Islet precursor cell (in vitro differentiated cells): ENCODE data around the gene ACTN4.

ENCODE experiments used
- DNase-seq: peaks from one replicate; pipeline ENCODE4 v3.0.0-alpha.2; 2018

Gene ACTN4

GRCh38 chr19:38679839-38680238 lies 32.4 kb downstream of the ACTN4 start:
- no peak for DNase-seq

DNA sequence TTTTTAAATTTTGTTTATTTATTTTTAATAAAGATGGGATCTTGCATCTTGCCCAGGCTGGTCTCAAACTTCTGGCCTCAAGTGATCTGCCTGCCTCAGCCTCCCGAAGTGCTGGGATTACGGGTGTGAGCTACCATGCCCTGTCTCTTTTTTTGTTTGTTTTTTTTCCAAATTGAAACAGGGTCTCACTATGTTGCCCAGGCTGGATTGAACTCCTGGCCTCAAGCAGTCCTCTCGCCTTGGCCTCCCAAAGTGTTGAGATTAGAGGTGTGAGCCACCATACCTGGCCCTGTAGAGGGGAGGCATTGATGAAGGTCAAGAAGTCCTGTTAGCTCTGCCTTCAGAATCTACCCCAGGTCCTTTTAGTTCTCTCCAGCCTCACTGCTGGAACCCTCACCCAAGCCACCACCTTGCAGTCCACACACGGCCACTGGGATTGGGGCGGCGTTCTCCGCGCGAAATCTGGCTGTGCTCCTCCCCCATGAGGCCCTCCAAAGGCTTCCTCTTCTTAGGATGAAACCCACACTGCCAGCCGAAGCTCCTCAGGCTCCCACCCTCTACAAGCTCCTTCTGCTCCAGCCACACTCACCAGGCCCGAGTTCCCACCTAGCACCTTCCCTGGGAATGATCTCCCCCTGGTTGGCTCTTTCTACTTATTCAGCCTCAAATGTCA lies 34.9 kb downstream of the ACTN4 start:
- no peak for DNase-seq

DNA sequence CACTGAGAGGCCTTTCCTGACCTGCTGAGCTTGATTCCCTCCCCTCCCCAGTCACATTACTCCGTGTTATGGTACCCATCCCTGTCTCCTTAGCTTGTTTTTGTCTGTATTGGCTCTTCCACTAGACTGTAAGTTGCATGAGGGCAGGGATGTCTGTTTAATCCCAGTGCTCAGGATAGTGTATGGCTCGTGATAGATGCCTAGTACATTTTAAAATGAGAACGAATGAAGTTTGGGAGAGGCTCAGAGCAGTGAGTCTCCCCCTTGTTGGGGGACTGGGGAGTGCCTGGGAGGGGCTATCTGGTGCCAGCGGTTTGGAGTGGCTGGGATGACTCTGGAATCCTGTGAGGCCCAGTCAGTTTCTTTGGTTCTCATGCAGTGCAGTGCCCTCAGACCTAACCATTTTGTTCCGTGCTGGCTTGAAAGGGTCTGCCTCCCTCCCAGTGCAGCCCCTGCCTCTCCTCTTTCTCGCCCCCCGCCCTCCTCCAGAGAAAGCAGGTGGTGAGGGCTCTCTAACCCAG lies 35.5 kb downstream of the ACTN4 start:
- no peak for DNase-seq

- DNase-seq, result peak; percentile 98
Measured at GRCh38 chr19:38683393-38684077, 36.1 kb downstream of the ACTN4 start.

DNA sequence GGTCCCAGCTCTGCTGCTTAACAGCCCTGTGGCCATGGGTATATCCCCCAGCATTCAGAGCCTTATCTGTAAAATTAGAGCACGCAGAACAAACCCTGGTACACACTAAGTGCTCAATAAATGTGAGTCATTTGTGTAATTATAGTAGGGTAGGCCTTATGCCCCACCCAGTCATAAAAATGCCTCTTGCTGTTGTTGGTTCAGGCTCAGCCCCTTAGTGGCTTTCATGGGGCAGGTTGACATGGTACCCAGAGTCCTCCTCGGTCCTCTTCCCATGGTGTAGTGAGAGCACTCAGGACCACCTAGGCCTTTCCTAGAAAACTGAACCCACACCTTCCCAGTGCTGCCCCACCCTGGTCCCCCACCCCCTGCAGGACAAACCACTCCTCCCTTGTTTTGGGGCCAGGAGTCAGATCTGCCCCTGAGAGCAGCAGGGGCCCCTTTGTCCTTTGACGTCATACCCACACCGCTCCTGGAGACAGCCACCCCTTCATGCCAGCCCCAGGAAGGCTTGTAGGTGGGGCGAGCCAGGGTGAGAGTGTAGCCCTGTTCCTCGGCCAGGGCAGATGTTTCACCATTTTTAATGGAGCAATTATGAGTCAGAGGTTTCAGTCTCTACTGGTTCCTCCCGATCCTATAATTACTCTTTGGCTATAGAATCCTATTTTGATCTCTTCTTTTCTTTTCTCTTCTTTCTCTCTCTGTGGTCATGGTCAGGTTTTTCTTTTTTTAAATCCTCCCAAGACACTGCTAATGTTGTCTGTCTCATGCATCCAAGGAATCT lies 36.8 kb downstream of the ACTN4 start:
- peak; percentile 95 for DNase-seq

- no peak for DNase-seq
Measured at GRCh38 chr19:38684862-38685665, 37.6 kb downstream of the ACTN4 start.

GRCh38 chr19:38685666-38686529 lies 38.4 kb downstream of the ACTN4 start:
- DNase-seq, result peak; percentile 89

DNA sequence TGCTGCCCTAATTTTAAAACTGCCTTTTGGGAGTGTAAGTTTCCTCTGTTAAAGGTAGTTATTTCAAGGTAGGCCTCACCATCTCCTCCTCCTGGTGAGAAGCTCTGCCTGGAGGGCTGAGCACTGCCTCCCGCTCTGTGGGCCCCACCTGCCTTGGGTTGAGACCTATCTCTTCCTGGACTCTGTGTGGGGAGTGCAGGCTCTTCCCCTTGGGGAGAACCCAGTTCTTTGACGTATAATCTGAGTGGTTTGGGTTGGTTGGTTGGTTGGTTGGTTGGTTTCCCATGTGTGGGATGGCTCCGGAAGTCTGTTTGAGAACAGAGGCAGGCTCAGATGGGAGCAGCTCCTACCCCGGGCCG lies 39.1 kb downstream of the ACTN4 start:
- DNase-seq, result no peak

DNA sequence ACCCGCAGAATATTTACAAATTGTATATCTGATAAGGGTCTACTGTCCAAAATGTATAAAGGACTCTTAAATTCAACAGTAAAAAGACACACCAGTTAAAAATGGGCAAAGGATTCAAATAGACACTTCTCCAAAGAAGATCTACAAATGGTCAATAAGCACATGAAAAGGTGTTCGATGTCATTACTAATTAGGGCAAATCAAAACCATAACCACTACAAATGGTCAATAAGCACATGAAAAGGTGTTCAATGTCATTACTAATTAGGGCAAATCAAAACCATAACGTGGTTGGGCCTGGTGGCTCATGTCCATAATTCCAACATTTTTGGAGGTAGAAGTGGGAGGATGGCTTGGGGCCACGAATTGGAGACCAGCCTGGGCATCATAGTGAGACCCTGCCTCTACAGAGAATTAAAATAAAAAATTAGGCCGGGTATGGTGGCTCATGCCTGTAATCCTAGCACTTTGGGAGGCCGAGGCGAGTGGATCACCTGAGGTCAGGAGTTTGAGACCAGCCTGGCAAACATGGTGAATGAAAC lies 40.5 kb downstream of the ACTN4 start:
- no peak for DNase-seq

DNA sequence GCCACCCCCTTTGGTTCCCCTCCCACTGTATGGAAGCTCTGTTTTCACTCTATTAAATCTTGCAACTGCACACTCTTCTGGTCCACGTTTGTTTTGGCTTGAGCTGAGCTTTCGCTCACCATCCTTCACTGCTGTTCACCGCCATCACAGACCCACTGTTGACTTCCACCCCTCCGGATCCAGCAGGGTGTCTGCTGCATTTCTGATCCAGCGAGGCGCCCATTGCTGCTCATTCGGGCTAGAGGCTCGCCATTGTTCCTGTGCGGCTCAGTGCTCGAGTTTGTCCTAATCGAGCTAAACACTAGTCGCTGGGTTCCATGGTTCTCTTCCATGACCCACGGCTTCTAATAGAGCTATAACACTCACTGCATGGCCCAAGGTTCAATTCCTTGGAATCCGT lies 42.7 kb downstream of the ACTN4 start:
- DNase-seq, result no peak

- no peak for DNase-seq
Measured at GRCh38 chr19:38690832-38691231, 43.4 kb downstream of the ACTN4 start.

DNA sequence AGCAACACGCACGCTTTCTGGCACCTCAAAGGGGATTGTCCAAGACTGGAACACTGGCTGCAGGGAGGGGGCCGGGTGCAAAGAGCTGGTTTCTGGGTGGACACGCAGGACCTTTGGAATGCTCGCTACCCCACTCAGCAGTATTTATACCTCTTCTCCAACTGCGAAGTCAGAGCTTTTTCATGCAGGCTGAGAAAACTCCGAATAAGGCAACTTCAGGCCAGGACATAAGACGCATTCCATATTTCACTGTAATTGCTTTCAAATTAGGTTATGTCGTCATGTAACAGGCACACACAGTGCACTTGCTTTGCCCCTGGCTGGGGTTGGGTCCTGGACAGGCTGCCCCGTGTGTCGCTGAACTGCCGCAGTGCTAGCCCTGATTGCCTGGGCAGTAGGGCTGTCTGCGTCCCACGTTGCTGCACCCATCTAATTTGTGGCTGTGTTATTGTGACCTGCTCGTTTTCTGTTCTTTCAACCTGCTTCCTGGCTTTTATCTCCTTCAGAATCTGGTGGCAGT lies 44.5 kb downstream of the ACTN4 start:
- peak; percentile 71 for DNase-seq

GRCh38 chr19:38692458-38693379 lies 45.3 kb downstream of the ACTN4 start:
- no peak for DNase-seq

DNA sequence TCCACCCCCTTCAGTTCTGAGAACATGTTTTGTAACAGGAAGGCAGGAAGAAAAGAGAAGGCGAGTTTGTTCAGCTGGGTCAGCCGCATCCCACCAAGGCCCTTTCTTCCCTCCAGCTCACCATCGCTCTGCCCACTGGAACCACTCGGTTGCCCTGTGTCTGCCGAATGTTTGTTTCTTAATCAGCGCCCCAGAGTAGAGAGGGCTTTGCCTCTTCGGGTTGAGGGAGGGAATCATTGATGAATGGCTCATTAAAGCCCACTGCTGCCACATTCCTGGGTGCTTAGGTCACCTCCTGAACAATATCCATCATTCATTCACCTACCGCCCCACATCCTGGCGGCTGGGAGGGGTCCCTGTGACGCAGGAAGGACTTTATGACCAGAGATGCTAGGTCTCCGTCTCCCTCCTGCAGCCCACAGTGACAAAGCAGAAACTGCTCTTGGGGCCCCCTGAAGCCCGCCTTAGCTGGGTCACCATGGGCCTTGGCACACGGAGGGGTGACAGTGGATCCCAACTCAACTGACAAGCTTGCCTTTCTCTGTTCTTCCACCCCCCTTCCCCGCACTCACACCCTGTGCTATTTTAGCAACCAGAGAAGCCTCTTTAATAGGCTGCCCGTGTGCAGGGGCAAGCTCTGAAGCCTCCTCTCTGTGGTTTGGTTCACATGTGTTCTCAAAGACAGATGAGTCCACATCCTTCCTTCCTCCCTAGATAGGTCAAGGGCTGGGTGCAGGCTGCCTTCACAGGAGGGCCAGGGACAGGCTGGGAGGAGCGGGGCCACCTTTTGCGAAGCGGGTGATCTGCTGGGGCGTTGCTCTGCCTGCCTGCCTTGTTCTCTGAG lies 46.2 kb downstream of the ACTN4 start:
- DNase-seq, result peak; percentile 96

- DNase-seq, result no peak
Measured at GRCh38 chr19:38695317-38695683, 47.9 kb downstream of the ACTN4 start.

DNA sequence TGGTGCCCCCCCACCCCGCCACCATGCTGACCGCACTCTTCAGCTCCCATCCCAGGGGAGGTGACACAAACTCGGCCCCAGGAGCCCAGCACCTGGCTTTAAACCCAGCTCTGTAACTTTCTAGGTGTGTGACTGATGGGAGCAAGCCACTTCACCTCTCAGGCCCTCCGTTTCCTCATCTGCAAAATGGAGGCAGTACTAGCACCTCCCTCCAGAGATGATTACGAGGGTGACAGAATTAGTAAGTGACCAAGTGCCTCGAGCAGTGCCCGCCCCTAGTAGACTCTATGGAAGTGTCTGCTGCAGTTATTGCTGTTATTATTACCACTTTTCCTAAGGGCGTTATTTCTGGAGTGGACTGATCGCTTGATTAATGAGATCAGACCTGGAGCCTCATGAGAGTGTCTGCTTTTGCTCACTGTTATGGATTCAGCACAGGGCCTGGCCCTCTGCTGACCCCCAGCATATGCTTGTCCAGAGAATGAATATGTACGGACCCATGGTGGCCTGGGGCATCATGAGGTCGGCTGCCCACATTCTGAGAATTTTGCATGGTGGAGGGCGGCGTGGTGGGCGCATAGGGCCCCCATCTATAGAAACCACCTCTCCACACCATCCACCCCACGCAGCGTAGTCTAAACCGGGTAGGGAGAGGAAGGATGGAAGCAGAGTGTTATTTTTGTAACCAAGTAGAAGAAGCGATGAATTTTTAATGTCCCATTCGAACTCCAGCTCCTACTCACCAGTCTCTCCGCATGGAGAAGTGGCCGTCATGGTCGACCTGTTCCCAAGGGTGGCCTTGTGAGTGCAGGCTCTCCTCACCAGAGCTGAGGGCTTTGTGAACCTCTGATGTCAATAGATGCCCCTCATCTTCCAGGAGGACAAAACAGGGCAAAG lies 48.6 kb downstream of the ACTN4 start:
- DNase-seq, result no peak

DNA sequence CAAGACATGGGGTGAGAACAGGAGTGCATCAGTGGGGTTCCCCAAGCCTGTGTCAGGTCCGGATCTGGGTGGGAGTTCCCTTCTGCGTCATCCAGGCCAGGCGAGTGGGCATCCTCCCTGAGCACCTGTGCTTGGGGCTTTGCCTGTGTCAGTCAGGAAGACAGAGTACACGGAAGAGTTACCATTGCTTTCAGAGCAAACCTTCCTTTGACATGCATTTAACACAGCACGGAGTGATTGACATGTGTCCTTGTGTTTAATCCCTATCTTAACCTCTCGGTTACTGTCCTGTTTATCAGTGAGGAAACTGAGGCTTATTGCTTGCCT lies 49.2 kb downstream of the ACTN4 start:
- DNase-seq, result no peak

GRCh38 chr19:38697197-38697596 lies 49.7 kb downstream of the ACTN4 start:
- no peak for DNase-seq
